ENCODE results near the gene SLC30A5. TPM values are rescaled to one million over a fixed set of nuclear protein-coding genes. Genes with fewer than 3 reads are reported as not detected.

The SLC30A5 gene
- total RNA-seq, 4 donors from 2014 or later: 29.2 to 35.1 (median 32.5) TPM

DNA sequence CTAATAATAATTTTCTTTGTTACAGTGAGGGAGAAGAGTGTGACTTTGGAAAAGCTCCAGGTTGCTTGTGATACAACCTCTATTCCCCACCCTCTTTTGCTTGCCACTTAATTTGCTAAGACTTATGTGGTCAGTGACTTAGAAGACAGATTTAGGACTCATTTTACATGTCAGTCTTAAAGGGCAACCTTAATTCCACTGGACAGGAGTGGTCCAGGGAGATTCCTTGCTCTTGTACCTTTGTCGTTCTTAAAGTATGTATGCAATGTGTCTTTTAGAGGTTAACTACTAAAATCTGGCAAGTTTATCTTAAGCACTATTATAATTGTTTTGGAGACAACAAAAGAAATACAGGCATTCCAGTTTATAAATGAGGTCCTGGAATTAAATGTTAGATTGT is 20.0 kb downstream of the SLC30A5 start:
- intact Hi-C loops (cut with DNase I): no loop called here
- WGBS: 92% methylated on average over 1 of the region's 1 CpG
- no peak for DNase-seq (ENCODE audit: extremely low spot score)
- no peaks in the 10 kb centered on the region for H3K4me1 ChIP-seq
- H3K27me3 ChIP-seq: no peaks in the 10 kb centered on the region
- no peak overlapping the region for H3K4me3 ChIP-seq
- no peak overlapping the region for H3K27ac ChIP-seq (replicated peaks in 1 of 4)
- H3K9me3 ChIP-seq: no peaks in the 10 kb centered on the region
- H3K36me3 ChIP-seq: peaks cover 57 to 93% (median 84%) of the 10 kb centered on the region in 4 donors
- no peak for TF ChIP-seq POLR2AphosphoS5 (IDR thresholded peaks at IDR 0.05)
- TF ChIP-seq, protein P1, sequence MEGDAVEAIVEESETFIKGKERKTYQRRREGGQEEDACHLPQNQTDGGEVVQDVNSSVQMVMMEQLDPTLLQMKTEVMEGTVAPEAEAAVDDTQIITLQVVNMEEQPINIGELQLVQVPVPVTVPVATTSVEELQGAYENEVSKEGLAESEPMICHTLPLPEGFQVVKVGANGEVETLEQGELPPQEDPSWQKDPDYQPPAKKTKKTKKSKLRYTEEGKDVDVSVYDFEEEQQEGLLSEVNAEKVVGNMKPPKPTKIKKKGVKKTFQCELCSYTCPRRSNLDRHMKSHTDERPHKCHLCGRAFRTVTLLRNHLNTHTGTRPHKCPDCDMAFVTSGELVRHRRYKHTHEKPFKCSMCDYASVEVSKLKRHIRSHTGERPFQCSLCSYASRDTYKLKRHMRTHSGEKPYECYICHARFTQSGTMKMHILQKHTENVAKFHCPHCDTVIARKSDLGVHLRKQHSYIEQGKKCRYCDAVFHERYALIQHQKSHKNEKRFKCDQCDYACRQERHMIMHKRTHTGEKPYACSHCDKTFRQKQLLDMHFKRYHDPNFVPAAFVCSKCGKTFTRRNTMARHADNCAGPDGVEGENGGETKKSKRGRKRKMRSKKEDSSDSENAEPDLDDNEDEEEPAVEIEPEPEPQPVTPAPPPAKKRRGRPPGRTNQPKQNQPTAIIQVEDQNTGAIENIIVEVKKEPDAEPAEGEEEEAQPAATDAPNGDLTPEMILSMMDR (IDR thresholded peaks at IDR 0.05): no peak
- TF ChIP-seq EP300 (IDR thresholded peaks at IDR 0.05): no peak
- TF ChIP-seq POLR2A (IDR thresholded peaks at IDR 0.05; ENCODE audit: low read depth): no peak

DNA sequence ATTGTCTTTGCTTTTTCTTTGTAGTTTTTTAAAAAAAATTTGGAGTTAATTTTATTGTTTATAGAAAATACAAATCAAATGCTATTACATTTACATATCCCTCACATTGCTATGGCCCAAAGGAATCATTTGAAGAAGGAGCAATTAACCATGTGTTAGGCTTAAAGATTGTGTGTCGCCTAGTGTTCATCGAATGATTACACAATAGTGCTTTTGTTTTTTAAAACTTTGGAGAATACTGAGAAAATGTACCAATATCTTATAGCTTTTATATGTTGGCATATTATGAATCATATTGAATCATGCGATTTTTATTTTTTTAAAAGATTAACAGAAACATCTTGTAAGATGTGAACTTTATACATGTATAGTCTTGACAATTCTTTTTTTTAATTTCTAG is 21.7 kb downstream of the SLC30A5 start:
- WGBS: 96% methylated on average over 3 of the region's 3 CpGs
- H3K4me3 ChIP-seq: no peak overlapping the region
- no peaks in the 10 kb centered on the region for H3K4me1 ChIP-seq
- no peak overlapping the region for H3K27ac ChIP-seq (replicated peaks in 1 of 4)
- no peaks in the 10 kb centered on the region for H3K9me3 ChIP-seq
- intact Hi-C loops (cut with DNase I): no loop called here
- no peak for DNase-seq (ENCODE audit: extremely low spot score)
- H3K36me3 ChIP-seq: peaks cover 52 to 93% (median 85%) of the 10 kb centered on the region in 4 donors
- no peaks in the 10 kb centered on the region for H3K27me3 ChIP-seq
- TF ChIP-seq EP300 (IDR thresholded peaks at IDR 0.05) (no peak), POLR2A (IDR thresholded peaks at IDR 0.05; ENCODE audit: low read depth) (no peak), POLR2AphosphoS5 (IDR thresholded peaks at IDR 0.05) (no peak)
- TF ChIP-seq, protein P1 (IDR thresholded peaks at IDR 0.05): no peak

DNA sequence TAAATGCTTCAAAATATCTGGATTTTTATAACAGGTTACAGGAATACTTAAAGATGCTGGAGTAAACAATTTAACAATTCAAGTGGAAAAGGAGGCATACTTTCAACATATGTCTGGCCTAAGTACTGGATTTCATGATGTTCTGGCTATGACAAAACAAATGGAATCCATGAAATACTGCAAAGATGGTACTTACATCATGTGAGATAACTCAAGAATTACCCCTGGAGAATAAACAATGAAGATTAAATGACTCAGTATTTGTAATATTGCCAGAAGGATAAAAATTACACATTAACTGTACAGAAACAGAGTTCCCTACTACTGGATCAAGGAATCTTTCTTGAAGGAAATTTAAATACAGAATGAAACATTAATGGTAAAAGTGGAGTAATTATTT is 35.6 kb downstream of the SLC30A5 start:
- Histone ChIP-seq H3K27me3 (no peaks in the 10 kb centered on the region), H3K4me3 (no peak overlapping the region), H3K36me3 (peaks cover 26 to 90% (median 55%) of the 10 kb centered on the region in 4 donors), H3K4me1 (no peaks in the 10 kb centered on the region), H3K27ac (replicated peaks in 1 of 4) (no peak overlapping the region), H3K9me3 (no peaks in the 10 kb centered on the region)
- TF ChIP-seq EP300 (IDR thresholded peaks at IDR 0.05) (no peak), POLR2AphosphoS5 (IDR thresholded peaks at IDR 0.05) (no peak), POLR2A (IDR thresholded peaks at IDR 0.05; ENCODE audit: low read depth) (no peak)
- TF ChIP-seq, protein P1 (IDR thresholded peaks at IDR 0.05): no peak
- no peak for DNase-seq (ENCODE audit: extremely low spot score)
- intact Hi-C loops (cut with DNase I): no loop called here

DNA sequence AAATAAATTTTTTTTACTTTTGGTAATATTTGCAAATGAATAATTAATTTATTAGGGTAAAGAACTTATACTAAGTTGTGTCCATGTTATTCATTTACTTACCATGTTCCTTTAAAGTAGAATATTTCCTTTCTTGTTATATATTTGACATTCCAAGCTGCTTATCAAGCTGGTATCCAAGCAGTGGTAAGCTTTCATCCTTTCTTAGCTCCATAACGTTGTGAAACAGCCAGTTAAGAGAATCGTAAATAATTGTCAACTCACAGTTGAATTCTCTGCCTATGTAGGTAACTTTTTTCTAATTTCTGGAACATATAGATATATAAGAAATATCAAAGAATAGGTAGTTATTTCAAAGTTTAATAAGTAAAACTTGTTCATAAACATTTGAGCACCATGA is 36.4 kb downstream of the SLC30A5 start:
- no peak for DNase-seq (ENCODE audit: extremely low spot score)
- Histone ChIP-seq H3K27me3 (no peaks in the 10 kb centered on the region), H3K4me3 (no peak overlapping the region), H3K36me3 (peaks cover 18 to 82% (median 47%) of the 10 kb centered on the region in 4 donors), H3K9me3 (no peaks in the 10 kb centered on the region), H3K4me1 (no peaks in the 10 kb centered on the region), H3K27ac (replicated peaks in 1 of 4) (no peak overlapping the region)
- TF ChIP-seq POLR2AphosphoS5 (IDR thresholded peaks at IDR 0.05): no peak
- TF ChIP-seq POLR2A (IDR thresholded peaks at IDR 0.05; ENCODE audit: low read depth): no peak
- no peak for TF ChIP-seq EP300 (IDR thresholded peaks at IDR 0.05)
- TF ChIP-seq, protein P1 (IDR thresholded peaks at IDR 0.05): no peak
- WGBS: 79% methylated on average over 2 of the region's 2 CpGs
- intact Hi-C loops (cut with DNase I): no loop called here

DNA sequence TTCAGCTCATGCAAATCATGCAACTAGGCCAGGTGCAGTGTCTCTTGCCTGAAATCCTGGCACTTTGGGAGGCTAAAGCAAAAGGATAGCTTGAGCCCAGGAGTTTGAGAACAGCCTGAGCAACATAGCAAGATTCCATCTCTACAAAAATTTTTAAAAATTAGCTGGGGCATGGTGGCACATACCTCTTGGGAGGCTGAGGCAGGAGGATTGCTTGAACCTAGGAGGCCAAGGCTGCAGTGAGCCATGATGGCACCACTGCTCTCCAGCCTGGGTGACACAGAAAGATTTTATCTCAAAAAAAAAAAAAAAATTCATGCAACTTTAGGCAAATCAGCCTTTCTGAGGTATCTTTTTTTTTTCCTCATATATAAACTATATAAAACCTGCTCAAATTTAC is 37.5 kb downstream of the SLC30A5 start:
- H3K36me3 ChIP-seq: peaks cover 11 to 71% (median 41%) of the 10 kb centered on the region in 4 donors
- H3K4me3 ChIP-seq: no peak overlapping the region
- no peak for TF ChIP-seq EP300 (IDR thresholded peaks at IDR 0.05)
- no peaks in the 10 kb centered on the region for H3K27me3 ChIP-seq
- no peaks in the 10 kb centered on the region for H3K9me3 ChIP-seq
- no peak overlapping the region for H3K27ac ChIP-seq (replicated peaks in 1 of 4)
- H3K4me1 ChIP-seq: no peaks in the 10 kb centered on the region
- peak; percentile 12 for DNase-seq (ENCODE audit: extremely low spot score)
- intact Hi-C loops (cut with DNase I): no loop called here

All from esophagus muscularis mucosa (tissue), 4 donors.